IMR-90 (cell line): Measurements from ENCODE around the gene IGFL3. TPM values are rescaled to one million over a fixed set of nuclear protein-coding genes. Genes with fewer than 3 reads are reported as not detected.

ENCODE experiments used
- ATAC-seq: fragments of 200-7000 bp; cut with Tn5 transposase; 2 replicates; pipeline ENCODE4 v1.9.1; 2020; ENCODE audit warnings: low read depth, mild to moderate bottlenecking, moderate library complexity
- BruUV-seq: library from RNA; stranded (reverse); fragments of 400-500 nt; replicated peaks from 2 replicates; lab custom pipeline; 2021; lab: Mats Ljungman, UMichigan
- CTCF ChIA-PET: fragments of 300-600 bp; formaldehyde crosslinking; extraction: SDS; loops from one replicate; lab custom pipeline; 2021; ENCODE audit warnings: antibody characterized with exemption; lab: Yijun Ruan, JAX
- POLR2A ChIA-PET: fragments of 300-600 bp; sonication (Branson Sonifier 250); formaldehyde crosslinking; loops from one replicate; lab custom pipeline; 2022; ENCODE audit warnings: antibody characterized with exemption; ENCODE audit not compliant: unreplicated experiment; lab: Charles Lee
- DNase-seq: peaks from one replicate; pipeline ENCODE4 v3.0.0; 2013
- H2AFZ ChIP-seq: replicated peaks from 2 replicates; pipeline ENCODE3; 2013; ENCODE audit warnings: low read length, mild to moderate bottlenecking; ENCODE audit not compliant: poor library complexity
- H2AK5ac ChIP-seq: 2 replicates; pipeline ENCODE4 v1.6.1; 2013; ENCODE audit warnings: low read depth, low read length, inconsistent platforms
- H2AK9ac ChIP-seq: replicated peaks from 2 replicates; pipeline ENCODE3; 2013; ENCODE audit warnings: mild to moderate bottlenecking, low read depth, low read length, moderate library complexity; ENCODE audit not compliant: poor library complexity
- H2BK120ac ChIP-seq: 2 replicates; pipeline ENCODE4 v1.6.1; 2013; ENCODE audit warnings: low read depth, low read length, inconsistent platforms
- H2BK15ac ChIP-seq: 3 replicates; pipeline ENCODE4 v1.6.1; 2013; ENCODE audit warnings: low read depth, low read length, inconsistent platforms
- H2BK20ac ChIP-seq: 2 replicates; pipeline ENCODE4 v1.6.1; 2013; ENCODE audit warnings: low read depth, mild to moderate bottlenecking, inconsistent platforms, low read length, moderate library complexity
- H2BK5ac ChIP-seq: 2 replicates; pipeline ENCODE4 v1.6.1; 2013; ENCODE audit warnings: mild to moderate bottlenecking, low read depth, low read length, inconsistent platforms; ENCODE audit not compliant: poor library complexity, severe bottlenecking
- H3K14ac ChIP-seq: replicated peaks from 2 replicates; pipeline ENCODE4 v1.6.1; 2013; ENCODE audit warnings: low read depth, low read length, inconsistent platforms
- H3K18ac ChIP-seq: 2 replicates; pipeline ENCODE4 v1.6.1; 2013; ENCODE audit warnings: low read depth, low read length, control low read depth
- H3K23ac ChIP-seq: 2 replicates; pipeline ENCODE4 v1.6.1; 2013; ENCODE audit warnings: low read depth, low read length, inconsistent platforms
- H3K27ac ChIP-seq: 2 replicates; pipeline ENCODE4 v1.5.1; 2013; ENCODE audit warnings: mild to moderate bottlenecking, control low read depth, low read length; ENCODE audit not compliant: insufficient read depth
- H3K27me3 ChIP-seq: 2 replicates; pipeline ENCODE4 v1.6.1; 2013; ENCODE audit warnings: low read length; ENCODE audit not compliant: control insufficient read depth, insufficient read depth
- H3K36me3 ChIP-seq: 2 replicates; pipeline ENCODE4 v1.6.1; 2013; ENCODE audit warnings: low read length, mixed read lengths; ENCODE audit not compliant: control insufficient read depth, insufficient read depth
- H3K4ac ChIP-seq: 2 replicates; pipeline ENCODE4 v1.6.1; 2013; ENCODE audit warnings: low read depth, low read length, inconsistent platforms
- H3K4me1 ChIP-seq: 2 replicates; pipeline ENCODE4 v1.6.1; 2013; ENCODE audit warnings: low read length, mixed read lengths; ENCODE audit not compliant: control insufficient read depth, insufficient read depth
- H3K4me2 ChIP-seq: 2 replicates; pipeline ENCODE4 v1.6.1; 2013; ENCODE audit warnings: low read depth, mild to moderate bottlenecking, control low read depth, low read length, moderate library complexity
- H3K4me3 ChIP-seq: 2 replicates; pipeline ENCODE4 v1.5.1; 2013; ENCODE audit warnings: low read depth, mild to moderate bottlenecking, control low read depth, low read length, moderate library complexity; ENCODE audit not compliant: insufficient read depth
- H3K56ac ChIP-seq: 2 replicates; pipeline ENCODE4 v1.6.1; 2013; ENCODE audit warnings: low read length, inconsistent platforms; ENCODE audit not compliant: insufficient read depth; ENCODE audit errors: extremely low read depth
- H3K79me1 ChIP-seq, 2 experiments: 2 replicates each; pipeline ENCODE4 v1.6.1; 2013; ENCODE audit warnings: low read length in 2 of 2, inconsistent platforms in 1 of 2, low read depth in 1 of 2
- H3K9ac ChIP-seq: 2 replicates; pipeline ENCODE4 v1.6.1; 2013; ENCODE audit warnings: low read depth, low read length, control low read depth
- H3K9me1 ChIP-seq: 2 replicates; pipeline ENCODE4 v1.6.1; 2013; ENCODE audit warnings: low read length, inconsistent platforms; ENCODE audit not compliant: insufficient read depth
- H3K9me3 ChIP-seq: 2 replicates; pipeline ENCODE4 v1.6.1; 2013; ENCODE audit warnings: low read length; ENCODE audit not compliant: control insufficient read depth, insufficient read depth
- H4K20me1 ChIP-seq: 2 replicates; pipeline ENCODE4 v1.6.1; 2013; ENCODE audit warnings: low read length, inconsistent platforms; ENCODE audit not compliant: insufficient read depth
- H4K5ac ChIP-seq: 2 replicates; pipeline ENCODE4 v1.6.1; 2013; ENCODE audit warnings: mild to moderate bottlenecking, low read depth, low read length, control low read depth
- H4K8ac ChIP-seq, 2 experiments: 2 replicates each; pipeline ENCODE4 v1.6.1; 2013; ENCODE audit warnings: low read depth in 2 of 2, low read length in 2 of 2, control low read depth in 1 of 2, inconsistent platforms in 1 of 2
- H4K91ac ChIP-seq: 2 replicates; pipeline ENCODE4 v1.6.1; 2013; ENCODE audit warnings: low read depth, low read length, inconsistent platforms; ENCODE audit not compliant: insufficient read depth
- BHLHE40 ChIP-seq: fragments of 150-350 bp; IDR thresholded peaks from 2 replicates; pipeline ENCODE4 v1.6.1; 2016; ENCODE audit warnings: mild to moderate bottlenecking, low read depth, low read length
- CHD1 ChIP-seq: IDR thresholded peaks from 2 replicates; pipeline ENCODE4 v1.6.1; 2012; ENCODE audit warnings: low read depth, low read length, improper control_type of control experiment
- CTCF ChIP-seq: conservative IDR thresholded peaks from 2 replicates; pipeline ENCODE4 v1.5.1; 2012; ENCODE audit warnings: mild to moderate bottlenecking, low read depth, low read length, improper control_type of control experiment
- ELK1 ChIP-seq: fragments of 150-350 bp; IDR thresholded peaks from 2 replicates; pipeline ENCODE4 v1.6.1; 2016; ENCODE audit warnings: low read depth, mild to moderate bottlenecking, low read length, moderate library complexity, borderline replicate concordance
- MAFK ChIP-seq: IDR thresholded peaks from 2 replicates; pipeline ENCODE4 v1.6.1; 2012; ENCODE audit warnings: low read depth, low read length, improper control_type of control experiment
- MXI1 ChIP-seq: IDR thresholded peaks from 2 replicates; pipeline ENCODE4 v1.6.1; 2012; ENCODE audit warnings: low read depth, mild to moderate bottlenecking, low read length, moderate library complexity, borderline replicate concordance
- POLR2A ChIP-seq: IDR thresholded peaks from 2 replicates; pipeline ENCODE4 v1.6.1; 2012; ENCODE audit warnings: mild to moderate bottlenecking, low read depth, low read length
- RCOR1 ChIP-seq: IDR thresholded peaks from 2 replicates; pipeline ENCODE4 v1.6.1; 2012; ENCODE audit warnings: mild to moderate bottlenecking, low read length, improper control_type of control experiment; ENCODE audit not compliant: insufficient replicate concordance
- RFX5 ChIP-seq: IDR thresholded peaks from 2 replicates; pipeline ENCODE4 v1.8.0; 2012; ENCODE audit warnings: low read depth, mild to moderate bottlenecking, low read length, moderate library complexity
- USF2 ChIP-seq: fragments of 150-350 bp; IDR thresholded peaks from 2 replicates; pipeline ENCODE4 v1.6.1; 2017; ENCODE audit warnings: mild to moderate bottlenecking, antibody characterized with exemption, low read length, low read depth
- WGBS, 2 experiments: methylation state at CpG; one replicate each; pipeline versions ENCODE4 v1.1.5 to v1.1.7; 2013; ENCODE audit warnings: missing lambda C conversion rate in 2 of 2; ENCODE audit not compliant: insufficient read length in 1 of 2; ENCODE audit errors: extremely low coverage in 2 of 2; 5-methylcytosine and 5-hydroxymethylcytosine counted together
- dilution Hi-C: fragments of 300-500 bp; cut with HindIII; formaldehyde crosslinking; loops from one replicate; pipeline ENCODE4 v1.14.3; 2018; ENCODE audit warnings: low sequenced_read_pairs; ENCODE audit not compliant: unreplicated experiment
- in situ Hi-C: fragments of 300-500 bp; cut with MboI; formaldehyde crosslinking; loops from 3 replicates; pipeline ENCODE4 v1.14.3; 2019; ENCODE audit warnings: low sequenced_read_pairs, inconsistent platforms, mixed read lengths
- intact Hi-C: fragments of 100-400 bp; cut with micrococcal nuclease; formaldehyde crosslinking; loops from 2 replicates; pipeline ENCODE4 v1.10.0; 2022
- polyA plus RNA-seq, 3 experiments: library from polyadenylated mRNA; depleted of rRNA; stranded (reverse); fragments of >200 nt; gene quantifications; 2 replicates each; pipeline ENCODE4 v1.2.3, GENCODE V29; 2012; ENCODE audit warnings: low replicate concordance in 1 of 3
- total RNA-seq: library from RNA; depleted of rRNA; stranded (reverse); fragments of >200 nt; gene quantifications from 2 replicates; pipeline ENCODE4 v1.2.3, GENCODE V29; 2012

Gene IGFL3
- total and polyA plus RNA-seq, 2 of the 4 experiments (the other 2 are of a cell fraction) = not detected

GRCh38 chr19:46115396-46116106, 8.9 kb downstream of the IGFL3 start:
- Histone ChIP-seq H4K8ac (no peak overlapping the region), H3K18ac (no peak overlapping the region), H2BK15ac (no peak overlapping the region), H3K4me2 (no peak overlapping the region), H2AK9ac (no peak overlapping the region), H3K27ac (no peak overlapping the region), H4K91ac (no peak overlapping the region), H4K5ac (no peak overlapping the region), H3K36me3 (no peaks in the 10 kb centered on the region), H3K14ac (no peak overlapping the region), H3K27me3 (peaks cover 48% of the 10 kb centered on the region), H3K79me1 (no peaks in the 10 kb centered on the region), H3K4me1 (peaks cover 3% of the 10 kb centered on the region; the same call in 1 of the 2 replicates), H3K4ac (no peak overlapping the region), H2BK20ac (no peak overlapping the region), H2AK5ac (no peak overlapping the region), H2BK120ac (no peak overlapping the region), H3K9ac (no peak overlapping the region), H3K9me1 (no peaks in the 10 kb centered on the region), H3K9me3 (peaks cover 5% of the 10 kb centered on the region), H2BK5ac (no peak overlapping the region), H3K56ac (no peak overlapping the region), H3K4me3 (no peak overlapping the region), H2AFZ (peak overlapping the region; percentile 25), H3K23ac (no peak overlapping the region), H4K20me1 (no peaks in the 10 kb centered on the region)
- ChIA-PET POLR2A (no interaction called here), CTCF (no interaction called here)
- TF ChIP-seq CTCF = no peak
- no peak for TF ChIP-seq RCOR1
- TF ChIP-seq POLR2A = no peak
- no peak for TF ChIP-seq BHLHE40
- TF ChIP-seq MAFK = no peak
- no peak for TF ChIP-seq ELK1
- TF ChIP-seq USF2 = no peak
- no peak for TF ChIP-seq RFX5
- no peak for TF ChIP-seq MXI1
- TF ChIP-seq CHD1 = no peak
- intact Hi-C loops = loop anchor here (10.0 kb wide), 1 partner anchor 439 kb away; no protein-coding TSS in a partner anchor
- in situ Hi-C loops = no loop called here
- no TSS peak for BruUV-seq
- ATAC-seq (peak; percentile 98), DNase-seq (peak; percentile 81)
- 20% methylated on average over 1 of the region's 9 CpGs; no CpG with 5 or more reads in 1 of the 2 experiments for whole genome bisulfite sequencing, 2 experiments
- dilution Hi-C loops = no loop called here
